Pancreas (tissue), 10 donors: Measurements from ENCODE around the gene DDX27. TPM values are rescaled to one million over a fixed set of nuclear protein-coding genes. Genes with fewer than 3 reads are reported as not detected.
A peak's percentile ranks its signal among the peaks of the same experiment; 100 is the strongest.

Source experiments
- ATAC-seq, 4 donors: fragments of 200-7000 bp; cut with Tn5 transposase; one replicate each; pipeline versions ENCODE4 v1.8.0 to v1.9.1; 2020; ENCODE audit warnings: mild to moderate bottlenecking in 4 of 4, moderate library complexity in 4 of 4
- DNase-seq, 6 donors: peaks; one replicate each; pipeline ENCODE4 v3.0.0-alpha.2; 2020
- FAIRE-seq: peaks from 2 replicates; lab custom pipeline; 2012; peaks lifted over from hg19 to GRCh38; lab: Jason Lieb, UNC
- H3K27ac ChIP-seq, 4 donors: fragments of 200-600 bp; sonication (generic); 1 replicate in 3 of 4; 2 replicates in 1 of 4; pipeline versions ENCODE4 v1.5.0 to v1.8.0; 2020
- H3K27me3 ChIP-seq, 4 donors: fragments of 200-600 bp; one replicate each; pipeline ENCODE4 v1.8.0; 2021
- H3K36me3 ChIP-seq, 3 donors: fragments of 200-600 bp; sonication (generic) in 1 of 3; one replicate each; pipeline versions ENCODE4 v1.5.0 to v1.8.0; 2020 to 2021
- H3K4me1 ChIP-seq, 3 donors: fragments of 200-600 bp; one replicate each; pipeline ENCODE4 v1.8.0; 2021
- H3K4me3 ChIP-seq, 4 donors: fragments of 200-600 bp; sonication (generic) in 2 of 4; one replicate each; pipeline versions ENCODE4 v1.5.0 to v1.8.0; 2020 to 2021
- H3K9me3 ChIP-seq, 4 donors: fragments of 200-600 bp; one replicate each; pipeline ENCODE4 v1.8.0; 2021
- WGBS, 2 donors: extraction: QIAGEN DNeasy Blood & Tissue Kit; methylation state at CpG; one replicate each; pipeline ENCODE4 v1.1.7; 2013; 5-methylcytosine and 5-hydroxymethylcytosine counted together
- intact Hi-C, 3 donors: fragments of 100-400 bp; cut with DNase I; formaldehyde crosslinking; loops; one replicate each; pipeline versions ENCODE4 v1.11.1 to v1.14.2; 2022
- polyA plus RNA-seq, 2 donors: library from polyadenylated mRNA; stranded (reverse); fragments of 200-250 nt; gene quantifications; one replicate each; pipeline ENCODE4 v1.2.3, GENCODE V29; 2013
- total RNA-seq, 6 donors: library from RNA; stranded (reverse); fragmentation: NEBNext Ultra II Directional in 4 of 6; extraction: Animal tissue kit (Norgen Biotek cat#: 25700) in 4 of 6; gene quantifications; one replicate each; pipeline versions ENCODE4 v1.2.1 to v1.2.4, GENCODE V29; 2021 to 2023
- TF ChIP-seq, protein P1 (sequence below), 4 donors: fragments of 200-600 bp; sonication (generic) in 3 of 4; IDR thresholded peaks; one replicate each; pipeline versions ENCODE4 v1.5.0 to v1.8.0; 2021; ENCODE audit warnings: antibody characterized with exemption in 4 of 4
- donor health status: healthy with polysubstance abuse.
- donor health status: DM: no; HTN: no; CAD: no; lungs with moderate emphysema.
- donor health status: DM: no; HTN: no; CAD: no.
- donor health status: control.
- donor health status: control.
- donor health status: Bipolar disorder and iron deficiency.
- donor health status: DM: yes; HTN: yes; CAD: no.
- donor health status: DM: no; HTN: no; CAD: no.
- donor health status: DM: no; HTN: no; CAD: no.
- donor health status: DM: yes; HTN: yes; CAD: no.

DDX27 gene
- total and polyA plus RNA-seq, 8 donors, result 12.0 to 33.0 (median 17.4) TPM

DNA sequence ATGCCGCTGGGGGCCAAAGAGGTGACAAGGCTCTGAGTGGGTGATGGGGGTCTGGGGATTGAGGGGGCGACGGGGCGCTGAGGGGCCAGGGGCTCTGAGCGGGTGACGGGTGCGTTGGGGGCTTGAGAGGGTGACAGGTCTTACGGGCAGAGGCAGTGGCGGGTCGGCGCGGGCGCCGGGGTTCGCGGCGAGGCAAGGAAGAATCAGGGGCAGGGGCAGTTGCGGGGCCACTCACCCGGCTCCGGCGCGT, 58.5 kb downstream of the DDX27 start:
- no peak for DNase-seq
- TF ChIP-seq, protein P1, sequence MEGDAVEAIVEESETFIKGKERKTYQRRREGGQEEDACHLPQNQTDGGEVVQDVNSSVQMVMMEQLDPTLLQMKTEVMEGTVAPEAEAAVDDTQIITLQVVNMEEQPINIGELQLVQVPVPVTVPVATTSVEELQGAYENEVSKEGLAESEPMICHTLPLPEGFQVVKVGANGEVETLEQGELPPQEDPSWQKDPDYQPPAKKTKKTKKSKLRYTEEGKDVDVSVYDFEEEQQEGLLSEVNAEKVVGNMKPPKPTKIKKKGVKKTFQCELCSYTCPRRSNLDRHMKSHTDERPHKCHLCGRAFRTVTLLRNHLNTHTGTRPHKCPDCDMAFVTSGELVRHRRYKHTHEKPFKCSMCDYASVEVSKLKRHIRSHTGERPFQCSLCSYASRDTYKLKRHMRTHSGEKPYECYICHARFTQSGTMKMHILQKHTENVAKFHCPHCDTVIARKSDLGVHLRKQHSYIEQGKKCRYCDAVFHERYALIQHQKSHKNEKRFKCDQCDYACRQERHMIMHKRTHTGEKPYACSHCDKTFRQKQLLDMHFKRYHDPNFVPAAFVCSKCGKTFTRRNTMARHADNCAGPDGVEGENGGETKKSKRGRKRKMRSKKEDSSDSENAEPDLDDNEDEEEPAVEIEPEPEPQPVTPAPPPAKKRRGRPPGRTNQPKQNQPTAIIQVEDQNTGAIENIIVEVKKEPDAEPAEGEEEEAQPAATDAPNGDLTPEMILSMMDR (IDR thresholded peaks at IDR 0.05), result no peak
- peak overlapping the region; percentile 72 to 79 (median 76) for H3K4me3 ChIP-seq
- peaks cover 8 to 37% (median 29%) of the 10 kb centered on the region in 3 donors for H3K36me3 ChIP-seq
- intact Hi-C loops, result no loop called here
- no peak for FAIRE-seq
- WGBS, 2 donors, result 0% methylated on average over 19 to 22 of the region's 22 CpGs
- H3K9me3 ChIP-seq, result no peaks in the 10 kb centered on the region
- peak overlapping the region; percentile 84 to 95 (median 94) for H3K27ac ChIP-seq
- H3K4me1 ChIP-seq, result peaks cover 10 to 33% (median 10%) of the 10 kb centered on the region in 3 donors
- ATAC-seq, result no peak
- H3K27me3 ChIP-seq, result no peaks in the 10 kb centered on the region

DNA sequence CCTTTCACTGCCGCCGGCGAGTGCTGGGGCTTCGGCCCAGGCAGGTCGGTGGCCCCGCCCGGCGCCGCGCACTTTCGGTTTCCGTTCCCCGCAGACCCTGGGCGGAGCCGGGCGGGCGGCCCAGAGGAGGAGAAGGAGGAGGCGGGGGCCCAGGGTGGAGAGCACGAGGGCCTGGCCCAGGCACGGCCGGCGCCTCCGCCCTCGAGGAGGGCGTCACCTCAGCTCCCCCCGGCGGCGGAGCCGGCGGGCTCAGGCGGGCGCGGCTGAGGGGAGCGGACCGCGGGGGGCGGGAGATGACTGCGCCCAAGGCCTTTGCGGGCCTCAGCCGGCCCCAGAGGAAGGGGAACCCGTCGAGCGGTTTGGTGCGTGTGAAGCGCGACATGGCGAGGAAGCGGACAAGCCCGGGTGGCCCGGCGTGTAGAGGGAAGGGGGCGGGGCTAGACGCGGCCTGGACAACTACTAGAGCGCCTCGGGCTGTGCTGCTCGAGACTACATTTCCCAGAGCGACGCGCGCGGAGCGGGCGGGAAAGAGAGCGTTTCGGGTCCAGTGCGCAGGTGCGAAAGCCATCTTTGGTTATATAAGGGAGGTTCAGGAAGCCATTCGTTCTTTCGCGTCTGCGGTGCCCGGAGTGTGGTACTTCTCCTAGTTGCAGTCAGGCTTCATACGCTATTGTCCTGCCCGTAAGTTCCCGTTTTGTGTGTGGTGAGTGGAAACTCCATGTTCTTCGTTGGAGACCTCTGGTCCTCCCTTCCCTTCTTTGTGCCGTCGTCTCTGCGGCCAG, 59.0 kb downstream of the DDX27 start, which contains the start of gene ZNFX1:
Gene ZNFX1 (minus strand): TSS at position 22 of the 782 bp plus-strand sequence. CDS start 2,218 bp downstream, outside the sequence.
- Histone ChIP-seq H3K4me3 (peak within 1 kb of the TSS; percentile 72 to 79 (median 76)), H3K27me3 (no peaks in the 10 kb centered on the region), H3K36me3 (peaks cover 8 to 37% (median 35%) of the 10 kb centered on the region in 3 donors), H3K4me1 (peaks cover 10 to 33% (median 10%) of the 10 kb centered on the region in 3 donors), H3K27ac (peak within 1 kb of the TSS; percentile 84 to 95 (median 94)), H3K9me3 (no peaks in the 10 kb centered on the region)
- peak; percentile 90 to 94 (median 94) for ATAC-seq
- intact Hi-C loops, result no loop called here
- no peak for FAIRE-seq
- WGBS, 2 donors, result 0 to 1% methylated on average over 65 to 80 of the region's 80 CpGs
- TF ChIP-seq, protein P1 (IDR thresholded peaks at IDR 0.05), result no peak
- peak; percentile 98 to 100 (median 99) for DNase-seq

DNA sequence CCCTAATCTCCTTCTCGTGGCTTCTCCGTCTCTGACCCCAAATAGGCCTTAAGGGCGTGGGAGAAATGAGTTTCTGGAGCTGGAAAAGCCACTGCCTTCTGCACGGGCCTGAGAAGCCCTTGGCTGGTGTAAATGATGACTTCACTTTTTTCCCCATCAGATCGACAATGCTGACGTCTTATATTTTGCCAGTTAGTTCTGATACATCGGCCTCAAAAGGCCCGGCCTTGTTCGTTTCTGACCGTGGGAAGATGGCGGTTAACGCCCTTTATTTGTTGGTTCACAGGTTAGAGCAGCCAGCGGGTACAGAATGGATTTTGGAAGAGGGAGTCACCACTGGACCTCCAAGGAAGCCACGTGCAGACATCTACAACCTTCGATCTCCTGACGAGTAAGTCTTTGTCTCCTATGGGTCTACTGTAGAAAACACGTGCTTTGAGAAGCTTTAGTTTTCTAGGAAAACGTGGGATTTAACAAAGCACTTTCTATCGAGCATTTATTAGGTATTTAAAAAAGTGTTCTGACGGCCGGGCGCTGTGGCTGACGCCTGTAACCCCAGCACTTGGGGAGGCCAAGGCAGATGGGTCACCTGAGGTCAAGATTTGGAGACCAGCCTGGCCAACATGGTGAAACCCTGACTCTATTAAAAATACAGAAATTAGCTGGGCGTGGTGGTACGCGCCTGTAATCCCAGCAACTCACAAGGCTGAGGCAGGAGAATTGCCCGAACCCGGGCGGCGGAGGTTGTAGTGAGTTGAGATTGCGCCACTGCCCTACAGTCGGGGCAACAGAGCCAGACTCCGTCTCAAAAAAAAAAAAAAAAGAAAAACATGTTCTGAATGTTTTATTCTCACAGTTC, 59.8 kb downstream of the DDX27 start:
- ATAC-seq, result peak in 2 of 4 donors; percentile 0 to 1
- Histone ChIP-seq H3K27ac (peak overlapping the region; percentile 84 to 95 (median 94)), H3K9me3 (no peaks in the 10 kb centered on the region), H3K4me1 (peaks cover 10 to 32% (median 10%) of the 10 kb centered on the region in 3 donors), H3K27me3 (no peaks in the 10 kb centered on the region), H3K36me3 (peaks cover 8 to 42% (median 40%) of the 10 kb centered on the region in 3 donors), H3K4me3 (peak overlapping the region; percentile 72 to 79 (median 76))
- peak in 3 of 6 donors; percentile 15 to 42 (median 32) for DNase-seq
- TF ChIP-seq, protein P1 (IDR thresholded peaks at IDR 0.05), result no peak
- intact Hi-C loops, result no loop called here
- 19 to 21% methylated on average over 33 of the region's 33 CpGs for WGBS, 2 donors
- no peak for FAIRE-seq

DNA sequence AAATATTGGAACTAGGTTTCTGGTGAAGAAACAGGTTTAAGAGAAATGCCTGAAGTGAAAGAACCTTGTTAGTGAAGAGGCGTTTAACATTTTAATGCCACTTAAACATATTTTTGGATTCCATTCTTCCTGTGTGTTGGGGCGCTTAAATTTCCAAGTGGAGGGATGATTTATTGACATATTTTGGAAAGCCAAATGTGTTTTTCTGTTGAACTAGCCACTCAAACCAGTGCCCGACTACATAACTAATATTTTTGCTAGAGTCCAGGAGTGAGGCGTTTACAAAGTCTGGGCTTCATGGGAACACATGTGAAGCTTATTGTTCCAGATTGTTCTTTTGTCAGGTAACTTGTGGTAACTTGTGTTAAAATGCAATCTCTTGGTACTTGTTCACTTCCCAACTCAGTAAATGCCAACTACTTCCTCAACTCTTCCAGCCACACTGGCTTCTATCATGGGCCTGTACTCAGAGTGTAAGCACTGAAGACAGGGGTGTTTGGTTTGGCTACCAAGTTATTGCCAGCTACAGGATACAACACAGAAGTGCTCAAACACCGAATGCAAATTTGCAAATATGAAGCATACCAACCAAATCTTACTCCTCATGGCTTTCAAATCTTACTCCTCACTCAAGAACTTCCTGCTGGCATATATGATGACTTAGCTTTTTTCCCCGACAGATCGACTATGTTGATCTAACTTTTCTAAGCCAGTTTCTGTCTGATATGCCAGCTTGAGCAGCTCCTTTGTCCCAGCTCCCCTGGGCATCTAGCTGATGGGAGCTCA, 60.7 kb downstream of the DDX27 start:
- DNase-seq (no peak), ATAC-seq (no peak), FAIRE-seq (no peak)
- intact Hi-C loops, result no loop called here
- Histone ChIP-seq H3K9me3 (no peaks in the 10 kb centered on the region), H3K27me3 (no peaks in the 10 kb centered on the region), H3K4me1 (peaks cover 10 to 29% (median 10%) of the 10 kb centered on the region in 3 donors), H3K27ac (peak overlapping the region in 1 of 4 donors; percentile 42), H3K4me3 (peak overlapping the region in 3 of 4 donors; percentile 72 to 79 (median 77)), H3K36me3 (peaks cover 8 to 51% (median 43%) of the 10 kb centered on the region in 3 donors)
- WGBS, 2 donors, result 69 to 80% methylated on average over 7 of the region's 7 CpGs
- TF ChIP-seq, protein P1 (IDR thresholded peaks at IDR 0.05), result no peak
